Measurements from ENCODE around the gene PUS10.

Gene PUS10

GRCh38 chr2:60958800-60959199, 59.3 kb downstream of the PUS10 start:
- TF ChIP-seq, protein P1, sequence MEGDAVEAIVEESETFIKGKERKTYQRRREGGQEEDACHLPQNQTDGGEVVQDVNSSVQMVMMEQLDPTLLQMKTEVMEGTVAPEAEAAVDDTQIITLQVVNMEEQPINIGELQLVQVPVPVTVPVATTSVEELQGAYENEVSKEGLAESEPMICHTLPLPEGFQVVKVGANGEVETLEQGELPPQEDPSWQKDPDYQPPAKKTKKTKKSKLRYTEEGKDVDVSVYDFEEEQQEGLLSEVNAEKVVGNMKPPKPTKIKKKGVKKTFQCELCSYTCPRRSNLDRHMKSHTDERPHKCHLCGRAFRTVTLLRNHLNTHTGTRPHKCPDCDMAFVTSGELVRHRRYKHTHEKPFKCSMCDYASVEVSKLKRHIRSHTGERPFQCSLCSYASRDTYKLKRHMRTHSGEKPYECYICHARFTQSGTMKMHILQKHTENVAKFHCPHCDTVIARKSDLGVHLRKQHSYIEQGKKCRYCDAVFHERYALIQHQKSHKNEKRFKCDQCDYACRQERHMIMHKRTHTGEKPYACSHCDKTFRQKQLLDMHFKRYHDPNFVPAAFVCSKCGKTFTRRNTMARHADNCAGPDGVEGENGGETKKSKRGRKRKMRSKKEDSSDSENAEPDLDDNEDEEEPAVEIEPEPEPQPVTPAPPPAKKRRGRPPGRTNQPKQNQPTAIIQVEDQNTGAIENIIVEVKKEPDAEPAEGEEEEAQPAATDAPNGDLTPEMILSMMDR (IDR thresholded peaks at IDR 0.05; ENCODE audit: extremely low read depth, missing control alignments): no peak
- no peak for DNase-seq (ENCODE audit: low spot score)

- TF ChIP-seq, protein P1 (IDR thresholded peaks at IDR 0.05; ENCODE audit: extremely low read depth, missing control alignments): no peak
- DNase-seq (ENCODE audit: low spot score): no peak
Observed at GRCh38 chr2:60958361-60958760, 59.7 kb downstream of the PUS10 start.

DNA sequence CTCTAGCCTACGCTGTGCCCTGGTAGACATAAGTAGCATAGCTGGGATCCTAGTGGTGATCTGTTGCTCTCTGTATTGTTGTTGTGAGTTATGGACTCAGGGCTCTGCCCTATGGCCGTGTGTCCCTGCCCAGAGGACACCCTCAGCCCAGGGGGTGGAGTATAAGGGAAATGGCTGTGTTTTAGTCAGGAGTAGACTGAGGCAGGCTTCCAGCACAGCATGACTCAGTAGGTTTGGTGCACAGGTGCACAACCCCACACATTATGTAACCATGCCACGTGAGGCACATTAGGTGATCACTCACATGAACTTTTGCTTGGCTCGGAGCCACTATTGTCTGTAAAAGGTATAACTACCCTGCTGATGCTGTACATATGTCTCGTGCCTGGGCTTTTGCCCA, 60.4 kb downstream of the PUS10 start:
- no peak for DNase-seq (ENCODE audit: low spot score)
- TF ChIP-seq, protein P1 (IDR thresholded peaks at IDR 0.05; ENCODE audit: extremely low read depth, missing control alignments): no peak

- DNase-seq (ENCODE audit: low spot score): no peak
- TF ChIP-seq, protein P1 (IDR thresholded peaks at IDR 0.05; ENCODE audit: extremely low read depth, missing control alignments): no peak
Observed at GRCh38 chr2:60957224-60957623, 60.8 kb downstream of the PUS10 start.

DNA sequence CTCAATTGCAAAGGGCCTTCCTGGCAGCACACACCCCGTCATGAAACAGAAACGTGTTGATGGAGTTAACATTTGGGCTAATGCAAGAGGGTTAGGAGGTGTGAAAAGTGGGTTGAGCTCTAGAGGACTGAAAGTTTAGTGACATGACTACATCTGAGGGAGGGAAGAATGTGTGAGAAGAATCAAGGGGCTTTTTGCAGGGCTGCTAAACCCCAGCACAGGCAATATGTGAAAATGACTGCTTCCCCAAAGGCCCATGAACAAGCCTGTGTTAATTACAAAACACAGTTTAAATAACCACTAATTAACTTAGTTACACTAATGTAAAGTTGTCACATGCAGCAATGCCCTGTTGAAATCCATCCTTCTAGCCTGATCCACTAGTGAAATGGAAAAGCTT, 63.9 kb downstream of the PUS10 start:
- DNase-seq (ENCODE audit: low spot score): no peak
- TF ChIP-seq, protein P1 (IDR thresholded peaks at IDR 0.05; ENCODE audit: extremely low read depth, missing control alignments): no peak

GRCh38 chr2:60948926-60949579, 69.0 kb downstream of the PUS10 start:
- no peak for DNase-seq (ENCODE audit: low spot score)
- TF ChIP-seq, protein P1 (IDR thresholded peaks at IDR 0.05; ENCODE audit: extremely low read depth, missing control alignments): no peak

GRCh38 chr2:60948161-60948560, 69.9 kb downstream of the PUS10 start:
- DNase-seq (ENCODE audit: low spot score): no peak

More at GRCh38 chr2:60948161-60948560, 69.9 kb downstream of the PUS10 start:
- TF ChIP-seq, protein P1 (IDR thresholded peaks at IDR 0.05; ENCODE audit: extremely low read depth, missing control alignments): no peak
